Activated T-cell treated with anti-CD3 and anti-CD28 coated beads for 48 hours (primary cell): Measurements from ENCODE around the gene CLDN5.

ENCODE experiments used
- DNase-seq: peaks from one replicate; pipeline ENCODE4 v3.0.0-alpha.2; 2020; ENCODE audit warnings: low read depth

CLDN5 gene

DNA sequence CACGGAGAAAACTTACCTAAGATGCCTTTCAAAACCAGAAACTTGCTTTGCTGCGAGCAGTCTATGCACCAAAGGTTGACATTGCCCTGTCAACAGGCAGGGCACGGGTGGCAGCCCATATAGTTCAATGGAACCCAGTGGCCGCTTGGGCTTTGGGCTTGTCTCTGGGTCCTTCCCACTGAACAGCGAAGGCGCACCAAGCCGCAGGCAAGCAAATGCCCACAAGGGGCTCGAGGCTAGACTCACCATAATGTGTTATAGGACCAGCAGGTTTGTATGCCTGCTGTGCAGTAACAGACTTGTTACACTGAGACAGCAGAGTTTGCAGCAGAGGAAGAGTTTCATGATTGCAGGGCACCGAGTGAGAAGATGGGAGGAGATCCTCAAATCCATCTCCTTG, 20.3 kb downstream of the CLDN5 start:
- DNase-seq: no peak

- no peak for DNase-seq
Observed at GRCh38 chr22:19503367-19503766, 20.8 kb downstream of the CLDN5 start.

GRCh38 chr22:19501897-19502447, 22.2 kb downstream of the CLDN5 start:
- no peak for DNase-seq

GRCh38 chr22:19499880-19500242, 24.3 kb downstream of the CLDN5 start:
- no peak for DNase-seq

DNA sequence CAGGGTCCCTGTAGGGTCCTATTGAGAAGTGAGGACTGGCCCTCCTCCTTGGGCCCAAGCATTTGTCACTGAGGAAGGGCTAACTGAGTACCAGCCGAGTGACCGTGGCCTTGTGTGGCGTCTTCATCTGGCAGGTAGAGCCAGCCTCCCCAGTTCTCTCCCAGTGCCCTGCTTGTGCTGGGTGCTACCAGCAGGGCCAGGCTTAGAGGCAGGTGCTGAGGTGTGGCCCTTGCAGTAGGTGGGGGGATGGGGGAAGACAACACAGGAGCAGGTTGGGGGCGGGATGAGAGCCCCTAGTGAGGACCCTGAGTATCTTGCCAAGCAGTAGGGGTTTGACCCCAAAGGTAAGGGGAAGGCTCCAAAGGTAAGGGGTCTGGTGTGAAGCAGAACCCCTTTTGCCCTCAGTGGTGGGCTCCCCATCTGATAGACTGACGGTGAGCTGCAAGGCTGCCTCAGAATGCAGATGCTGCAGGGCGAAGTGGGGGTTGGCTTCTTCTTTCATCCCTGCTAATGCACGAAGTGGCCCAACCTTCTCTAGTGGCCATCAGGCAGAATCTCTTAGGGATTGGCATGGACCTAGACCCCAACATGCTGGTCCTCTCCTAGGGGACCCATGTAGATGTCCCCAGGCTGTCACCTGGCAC, 24.9 kb downstream of the CLDN5 start:
- no peak for DNase-seq

DNA sequence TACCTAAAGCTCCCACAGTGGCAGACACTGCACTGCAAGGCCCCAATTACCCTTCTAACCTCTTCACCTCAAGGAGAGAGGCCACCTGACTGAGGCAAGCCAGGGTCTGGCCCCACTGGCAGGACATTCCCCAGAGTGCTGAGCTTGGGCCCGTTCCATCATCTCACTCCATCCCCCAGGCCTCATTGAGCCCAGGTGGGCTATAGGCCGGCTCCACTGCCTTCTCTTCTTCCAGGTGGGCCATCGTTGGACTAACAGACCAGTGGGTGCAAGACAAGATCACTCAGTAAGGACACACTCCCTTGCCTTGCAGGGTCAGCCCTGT, 25.4 kb downstream of the CLDN5 start:
- DNase-seq: no peak

DNA sequence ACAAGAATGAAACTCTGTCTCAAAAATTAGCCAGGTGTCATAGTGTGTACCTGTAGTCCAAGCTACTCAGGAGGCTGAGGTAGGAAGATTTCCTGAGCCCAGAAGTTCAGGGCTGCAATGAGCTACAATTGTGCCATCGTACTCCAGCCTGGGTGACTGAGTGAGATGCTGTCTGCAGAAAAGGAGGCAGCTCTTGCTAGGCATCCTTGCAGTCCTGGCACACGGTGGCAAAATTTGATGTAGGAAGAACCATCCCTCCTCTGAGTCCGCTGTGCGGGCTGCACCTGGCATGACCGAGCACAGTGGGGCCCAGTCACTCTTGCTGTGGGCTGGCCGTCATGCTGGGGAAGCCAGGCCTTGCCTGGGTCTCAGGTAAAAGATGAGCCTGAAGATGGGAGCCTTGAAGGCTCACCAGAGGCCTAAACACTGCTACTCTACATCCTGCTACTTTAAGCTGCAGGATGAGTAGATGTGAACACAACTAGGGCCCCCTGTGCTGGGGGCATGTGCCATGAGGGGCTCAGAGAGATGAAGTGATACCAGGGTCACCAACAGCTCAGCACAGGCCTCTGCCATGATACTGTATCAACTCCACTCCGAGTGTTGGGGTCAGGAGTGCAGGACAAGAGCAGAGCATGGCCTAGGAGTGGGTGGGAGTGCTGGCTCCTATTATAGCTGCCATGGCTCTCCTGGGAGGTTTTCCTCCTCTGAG, 25.9 kb downstream of the CLDN5 start:
- DNase-seq: no peak

GRCh38 chr22:19497245-19497644, 27.0 kb downstream of the CLDN5 start:
- DNase-seq: no peak

DNA sequence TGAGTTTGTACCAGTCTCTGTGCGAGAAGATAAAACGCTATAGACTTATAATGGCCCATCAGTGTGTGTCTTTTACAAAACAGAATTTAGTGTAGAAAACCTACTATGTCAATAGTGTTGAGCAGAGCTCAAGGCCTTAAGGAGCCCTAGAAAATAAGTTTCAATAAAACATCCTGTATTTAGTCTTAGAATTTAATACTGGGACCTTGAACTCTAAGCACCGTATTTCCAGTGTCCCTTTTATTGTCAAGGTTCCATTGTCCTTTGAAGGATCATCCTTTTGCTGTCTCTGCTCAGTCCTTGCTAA, 27.9 kb downstream of the CLDN5 start:
- no peak for DNase-seq

DNA sequence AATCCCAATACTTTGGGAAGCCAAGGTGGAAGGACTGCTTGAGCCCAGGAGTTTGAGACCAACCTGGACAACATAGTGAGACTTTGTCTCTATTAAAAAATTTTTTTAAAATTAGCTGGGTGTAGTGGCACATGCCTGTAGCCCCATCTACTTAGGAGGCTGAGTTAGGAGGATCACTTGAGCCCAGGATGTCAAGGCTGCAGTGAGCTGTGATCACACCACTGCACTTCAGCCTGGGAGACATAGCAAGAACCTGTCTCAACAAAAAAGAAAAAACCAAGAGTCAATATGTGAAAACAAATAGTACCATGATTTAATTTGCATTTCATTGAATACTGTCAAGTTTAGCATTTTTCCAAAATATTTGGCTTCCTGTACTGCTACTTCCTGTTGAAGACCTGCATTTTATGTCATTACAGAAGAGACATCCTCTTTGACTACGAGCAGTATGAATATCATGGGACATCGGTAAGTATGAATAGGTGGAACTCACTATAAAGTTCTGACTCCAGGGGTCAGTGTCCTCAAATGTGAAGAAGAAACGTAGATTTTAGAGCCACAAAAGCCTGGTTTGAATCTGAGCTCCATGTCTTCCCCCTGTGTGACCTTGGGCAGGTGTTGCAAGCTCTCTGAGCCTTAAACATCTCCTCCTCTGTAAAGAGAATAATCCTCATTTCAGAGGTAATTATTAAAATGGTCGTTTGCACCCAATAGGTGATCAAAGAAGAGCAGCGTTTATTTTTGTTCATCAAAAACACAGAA, 28.5 kb downstream of the CLDN5 start:
- DNase-seq: no peak

GRCh38 chr22:19494676-19495173, 29.5 kb downstream of the CLDN5 start:
- DNase-seq: no peak

DNA sequence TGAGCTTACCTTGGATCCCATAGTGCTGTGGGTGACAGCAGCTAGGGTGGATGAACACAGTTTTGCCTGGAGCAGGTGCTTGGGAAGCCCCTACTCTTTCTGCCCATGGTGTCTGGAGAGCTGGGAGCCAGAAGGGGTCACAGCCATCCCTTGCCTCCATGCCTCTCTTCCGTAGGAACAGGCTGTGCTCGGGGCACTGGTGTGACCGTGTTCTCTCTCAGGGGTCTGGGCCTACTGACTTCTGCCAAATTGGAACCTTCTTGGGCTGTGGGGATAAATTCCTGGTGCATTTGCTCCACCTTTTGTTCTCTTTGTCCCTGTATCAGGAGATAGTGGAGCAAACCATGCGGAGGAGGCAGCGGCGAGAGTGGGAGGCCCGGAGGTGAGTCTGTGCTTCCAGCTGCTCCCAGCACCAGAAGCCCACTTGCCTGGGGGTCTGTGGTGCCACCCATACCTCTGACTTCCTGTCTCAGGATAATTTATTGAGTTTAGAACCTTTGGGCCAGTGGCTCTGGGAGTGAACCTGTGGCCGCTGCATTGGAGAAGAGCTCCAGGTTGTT, 30.1 kb downstream of the CLDN5 start:
- DNase-seq: no peak

DNA sequence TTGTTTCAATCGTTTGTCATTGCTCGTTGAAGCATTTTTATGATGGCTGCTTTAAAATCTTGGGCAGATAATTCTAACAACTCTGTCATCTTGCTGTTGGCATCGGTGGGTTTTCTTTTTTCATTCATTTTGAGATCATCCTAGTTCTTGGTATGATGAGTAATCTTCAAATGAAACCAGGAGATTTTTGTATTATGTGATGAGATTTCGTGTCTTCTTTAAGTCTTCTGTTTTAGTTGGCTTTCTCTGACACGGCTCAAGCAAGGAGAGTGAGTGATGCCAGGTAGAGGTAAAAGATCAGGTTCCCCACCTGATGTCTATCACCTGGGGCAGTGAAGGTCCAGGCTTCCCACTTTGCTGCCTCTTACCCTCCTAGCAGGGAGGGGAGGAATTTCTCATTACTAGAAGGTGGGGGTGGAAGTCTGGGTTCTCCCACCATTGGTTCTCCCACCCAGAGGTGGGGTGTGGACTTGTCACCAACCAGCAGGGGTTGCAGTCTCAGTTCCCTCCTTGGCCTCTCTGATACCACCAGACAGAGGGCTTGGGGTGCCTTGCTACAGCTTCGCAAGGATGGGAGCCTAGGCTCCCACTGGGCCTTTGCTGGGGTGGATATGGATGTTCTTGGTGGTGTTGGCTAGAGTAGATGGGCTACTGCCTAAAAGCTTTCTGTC, 31.6 kb downstream of the CLDN5 start:
- no peak for DNase-seq

DNA sequence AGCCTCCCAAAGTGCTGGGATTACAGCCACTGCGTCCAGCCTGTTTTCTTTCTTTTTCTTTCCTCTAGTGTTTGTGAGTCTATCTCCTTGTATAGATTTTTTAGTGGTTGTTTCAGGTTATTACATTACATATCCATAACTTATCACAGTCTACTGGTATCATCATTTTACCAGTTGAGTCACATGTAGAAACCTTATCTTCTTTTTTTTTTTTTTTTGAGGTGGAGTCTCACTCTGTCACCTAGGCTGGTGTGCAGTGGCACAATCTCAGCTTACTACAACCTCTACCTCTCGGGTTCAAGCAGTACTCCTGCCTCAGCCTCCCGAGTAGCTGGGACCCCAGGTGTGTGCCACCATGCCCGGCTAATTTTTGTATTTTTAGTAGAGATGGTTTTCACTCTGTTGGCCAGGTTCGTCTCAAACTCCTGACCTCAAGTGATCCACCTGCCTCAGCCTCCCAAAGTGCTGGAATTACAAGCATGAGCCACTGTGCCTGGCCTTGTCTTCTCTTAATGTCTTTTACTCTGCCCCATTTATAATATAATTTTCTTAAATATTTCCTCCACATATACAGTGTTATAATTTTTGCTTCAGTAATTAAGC, 33.5 kb downstream of the CLDN5 start:
- no peak for DNase-seq

- no peak for DNase-seq
Observed at GRCh38 chr22:19488884-19489843, 35.0 kb downstream of the CLDN5 start.

DNA sequence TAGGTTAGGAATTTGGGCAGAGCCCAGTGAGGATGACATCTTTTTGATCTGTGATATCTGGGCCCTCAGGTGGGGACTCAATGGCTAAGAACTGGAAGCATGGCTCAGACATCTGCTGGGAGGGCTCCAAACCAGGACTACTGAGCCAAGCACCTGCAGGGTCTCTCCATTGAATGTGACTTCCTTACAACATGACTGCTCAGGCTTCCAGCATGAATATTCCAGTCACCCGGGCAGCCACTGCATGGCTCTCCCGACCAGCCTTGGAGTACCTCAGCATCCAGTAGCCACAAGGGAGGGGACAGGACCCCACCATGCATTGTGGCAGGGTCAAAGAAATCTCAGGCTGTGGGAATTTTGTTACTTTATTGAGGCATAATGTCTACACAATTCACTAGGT, 35.9 kb downstream of the CLDN5 start:
- DNase-seq: no peak

- DNase-seq: no peak
Observed at GRCh38 chr22:19483481-19484244, 40.5 kb downstream of the CLDN5 start.

DNA sequence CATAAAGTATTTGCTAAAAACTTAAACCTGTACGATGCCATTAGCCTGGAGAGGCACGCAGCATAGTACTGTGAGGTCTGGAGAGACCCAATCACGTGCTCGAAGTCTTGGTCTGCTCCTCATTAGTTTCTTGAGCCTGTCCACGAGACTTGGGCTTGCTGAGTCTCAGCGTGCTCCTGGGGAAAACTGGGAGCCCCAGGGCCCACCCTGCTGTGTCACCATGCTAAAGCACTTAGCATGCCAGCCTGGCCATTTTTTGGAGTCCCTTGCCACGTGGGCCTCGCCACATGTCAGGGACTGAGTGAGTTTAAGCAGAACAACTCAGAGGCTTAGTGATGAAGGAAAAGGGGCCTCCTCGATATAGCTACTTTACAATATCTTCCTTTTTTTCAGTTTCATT, 41.9 kb downstream of the CLDN5 start:
- no peak for DNase-seq

DNA sequence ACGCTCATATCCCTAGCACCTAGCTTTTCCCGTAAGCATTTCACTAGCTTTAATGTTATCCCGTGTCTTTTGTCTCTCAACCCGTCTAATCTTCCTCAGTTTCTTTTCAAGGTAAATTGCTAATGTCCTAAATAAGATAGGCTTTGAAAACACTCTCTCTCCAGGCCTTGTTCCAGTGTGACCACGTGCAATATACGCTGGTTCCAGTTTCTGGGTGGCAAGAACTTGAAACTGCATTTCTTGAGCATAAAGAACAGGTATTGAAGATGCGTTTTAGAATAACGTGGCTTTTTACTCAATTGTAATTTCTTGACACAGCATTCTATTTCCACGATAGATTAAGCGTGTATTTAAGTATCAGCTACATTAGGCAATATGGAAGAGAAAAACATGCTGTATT, 43.4 kb downstream of the CLDN5 start:
- no peak for DNase-seq

GRCh38 chr22:19480173-19480568, 44.0 kb downstream of the CLDN5 start:
- DNase-seq: no peak
